NT2/D1 (cell line): Measurements from ENCODE around the gene SNTA1.
"Not testable (repeated sequence)": the region's sequence is repeated elsewhere in the genome, so short reads cannot be mapped to it uniquely, and the experiment has no call there.

ENCODE experiments used
- DNase-seq: peaks from one replicate; pipeline ENCODE4 v3.0.0-alpha.2; 2011; ENCODE audit warnings: low read depth, low spot score
- H3K27me3 ChIP-seq: 2 replicates; pipeline ENCODE4 v1.6.0; 2011; ENCODE audit warnings: mild to moderate bottlenecking; ENCODE audit not compliant: insufficient read length, insufficient read depth
- H3K36me3 ChIP-seq: 2 replicates; pipeline ENCODE4 v1.6.1; 2011; ENCODE audit warnings: mild to moderate bottlenecking, low read length, mixed read lengths; ENCODE audit not compliant: insufficient read depth, insufficient read length
- H3K4me1 ChIP-seq: 2 replicates; pipeline ENCODE4 v1.5.1; 2011; ENCODE audit not compliant: insufficient read depth, insufficient read length
- H3K4me3 ChIP-seq: 2 replicates; pipeline ENCODE4 v1.5.1; 2011; ENCODE audit warnings: low read depth; ENCODE audit not compliant: insufficient read length
- H3K9ac ChIP-seq: 2 replicates; pipeline ENCODE4 v1.6.0; 2011; ENCODE audit warnings: low read depth; ENCODE audit not compliant: insufficient read length
- H3K9me3 ChIP-seq: 2 replicates; pipeline ENCODE4 v1.5.1; 2011; ENCODE audit warnings: mild to moderate bottlenecking, low read length; ENCODE audit not compliant: insufficient read depth
- SUZ12 ChIP-seq: IDR thresholded peaks from 2 replicates; pipeline ENCODE4 v1.6.1; 2011; ENCODE audit not compliant: insufficient read length, insufficient read depth; ENCODE audit errors: extremely low read depth
- YY1 ChIP-seq: IDR thresholded peaks from 2 replicates; pipeline ENCODE4 v1.6.1; 2011; ENCODE audit not compliant: insufficient read length, insufficient read depth
- ZNF274 ChIP-seq: IDR thresholded peaks from 2 replicates; pipeline ENCODE4 v1.6.1; 2011; ENCODE audit warnings: mild to moderate bottlenecking, low read depth, low read length

The SNTA1 gene

GRCh38 chr20:33393609-33394008 is 50.0 kb downstream of the SNTA1 start:
- H3K4me3 ChIP-seq, result no peak overlapping the region
- H3K36me3 ChIP-seq, result peaks cover 47% of the 10 kb centered on the region
- H3K9me3 ChIP-seq, result peaks cover 9% of the 10 kb centered on the region; the same call in 1 of the 2 replicates
- TF ChIP-seq ZNF274 (no peak), YY1 (no peak), SUZ12 (no peak)
- no peaks in the 10 kb centered on the region for H3K27me3 ChIP-seq
- no peak for DNase-seq
- H3K9ac ChIP-seq, result no peak overlapping the region
- H3K4me1 ChIP-seq, result no peaks in the 10 kb centered on the region

GRCh38 chr20:33391722-33392415 is 51.7 kb downstream of the SNTA1 start:
- Histone ChIP-seq H3K9me3 (peaks cover 9% of the 10 kb centered on the region; the same call in 1 of the 2 replicates), H3K4me3 (no peak overlapping the region), H3K4me1 (no peaks in the 10 kb centered on the region), H3K27me3 (no peaks in the 10 kb centered on the region), H3K9ac (no peak overlapping the region), H3K36me3 (peaks cover 48% of the 10 kb centered on the region)
- TF ChIP-seq ZNF274 (no peak), SUZ12 (no peak), YY1 (no peak)
- DNase-seq, result peak; percentile 30

- not testable (repeated sequence) for H3K9me3 ChIP-seq, DNase-seq, H3K9ac ChIP-seq, H3K4me1 ChIP-seq, H3K4me3 ChIP-seq, H3K27me3 ChIP-seq
- H3K36me3 ChIP-seq, result peaks cover 59% of the 10 kb centered on the region
Observed at GRCh38 chr20:33389326-33389725, 54.2 kb downstream of the SNTA1 start.

GRCh38 chr20:33388268-33388667 is 55.3 kb downstream of the SNTA1 start:
- Histone ChIP-seq H3K4me3 (no peak overlapping the region), H3K9ac (no peak overlapping the region), H3K9me3 (peaks cover 9% of the 10 kb centered on the region; the same call in 1 of the 2 replicates), H3K4me1 (no peaks in the 10 kb centered on the region), H3K36me3 (peaks cover 56% of the 10 kb centered on the region), H3K27me3 (no peaks in the 10 kb centered on the region)
- no peak for TF ChIP-seq YY1
- TF ChIP-seq SUZ12, result no peak
- TF ChIP-seq ZNF274, result no peak
- DNase-seq, result no peak

GRCh38 chr20:33387177-33387576 is 56.4 kb downstream of the SNTA1 start:
- H3K4me3 ChIP-seq, result no peak overlapping the region
- H3K4me1 ChIP-seq, result no peaks in the 10 kb centered on the region
- peaks cover 9% of the 10 kb centered on the region; the same call in 1 of the 2 replicates for H3K9me3 ChIP-seq
- no peak overlapping the region for H3K9ac ChIP-seq
- TF ChIP-seq ZNF274 (no peak), SUZ12 (no peak)
- peaks cover 52% of the 10 kb centered on the region for H3K36me3 ChIP-seq
- H3K27me3 ChIP-seq, result no peaks in the 10 kb centered on the region
- no peak for DNase-seq

- H3K9ac ChIP-seq, result no peak overlapping the region
- no peaks in the 10 kb centered on the region for H3K4me1 ChIP-seq
- TF ChIP-seq SUZ12 (no peak), ZNF274 (no peak), YY1 (no peak)
- peaks cover 56% of the 10 kb centered on the region for H3K36me3 ChIP-seq
- H3K27me3 ChIP-seq, result no peaks in the 10 kb centered on the region
- no peak overlapping the region for H3K4me3 ChIP-seq
- H3K9me3 ChIP-seq, result peaks cover 9% of the 10 kb centered on the region; the same call in 1 of the 2 replicates
- no peak for DNase-seq
Observed at GRCh38 chr20:33386673-33387072, 56.9 kb downstream of the SNTA1 start.

GRCh38 chr20:33377366-33377765 is 66.2 kb downstream of the SNTA1 start:
- Histone ChIP-seq H3K4me1 (no peaks in the 10 kb centered on the region), H3K36me3 (peaks cover 57% of the 10 kb centered on the region), H3K9ac (no peak overlapping the region), H3K4me3 (no peak overlapping the region), H3K27me3 (no peaks in the 10 kb centered on the region), H3K9me3 (no peaks in the 10 kb centered on the region)
- TF ChIP-seq YY1 (no peak), SUZ12 (no peak), ZNF274 (no peak)
- DNase-seq, result no peak
